Measurements from ENCODE around the gene OSCAR.

The OSCAR gene

GRCh38 chr19:54100561-54100960 lies at the start of gene OSCAR:
OSCAR (minus strand) TSS chr19:54100803; CDS start chr19:54100792, 11 bp downstream.
- H3K4me3 ChIP-seq (ENCODE audit: low read depth, low read length): no peak within 1 kb of the TSS
- DNase-seq (ENCODE audit: low read depth): no peak
- no peak for TF ChIP-seq CTCF (IDR thresholded peaks at IDR 0.05; ENCODE audit: control insufficient read depth, extremely low read depth, insufficient read depth)

GRCh38 chr19:54149021-54149812 lies 48.6 kb upstream of the OSCAR start:
- no peak for DNase-seq (ENCODE audit: low read depth)
- no peak overlapping the region for H3K4me3 ChIP-seq (ENCODE audit: low read depth, low read length)
- no peak for TF ChIP-seq CTCF (IDR thresholded peaks at IDR 0.05; ENCODE audit: control insufficient read depth, extremely low read depth, insufficient read depth)

GRCh38 chr19:54148158-54148557 lies 47.6 kb upstream of the OSCAR start:
- H3K4me3 ChIP-seq (ENCODE audit: low read depth, low read length): no peak overlapping the region
- no peak for TF ChIP-seq CTCF (IDR thresholded peaks at IDR 0.05; ENCODE audit: control insufficient read depth, extremely low read depth, insufficient read depth)
- DNase-seq (ENCODE audit: low read depth): no peak

GRCh38 chr19:54147676-54148075 lies 47.1 kb upstream of the OSCAR start:
- DNase-seq (ENCODE audit: low read depth): no peak
- no peak for TF ChIP-seq CTCF (IDR thresholded peaks at IDR 0.05; ENCODE audit: control insufficient read depth, extremely low read depth, insufficient read depth)
- H3K4me3 ChIP-seq (ENCODE audit: low read depth, low read length): no peak overlapping the region

GRCh38 chr19:54145541-54146158 lies 45.0 kb upstream of the OSCAR start:
- H3K4me3 ChIP-seq (ENCODE audit: low read depth, low read length): no peak overlapping the region
- no peak for DNase-seq (ENCODE audit: low read depth)
- no peak for TF ChIP-seq CTCF (IDR thresholded peaks at IDR 0.05; ENCODE audit: control insufficient read depth, extremely low read depth, insufficient read depth)

GRCh38 chr19:54142166-54142780 lies 41.7 kb upstream of the OSCAR start:
- TF ChIP-seq CTCF (IDR thresholded peaks at IDR 0.05; ENCODE audit: control insufficient read depth, extremely low read depth, insufficient read depth): no peak
- no peak for DNase-seq (ENCODE audit: low read depth)

More at GRCh38 chr19:54142166-54142780, 41.7 kb upstream of the OSCAR start:
- H3K4me3 ChIP-seq (ENCODE audit: low read depth, low read length): no peak overlapping the region

Measured in LNCaP clone FGC (cell line).